ENCODE data around the gene COQ4. TPM values are rescaled to one million over a fixed set of nuclear protein-coding genes. Genes with fewer than 3 reads are reported as not detected.

COQ4 gene
- total RNA-seq, 4 donors from 2014 or later = 25.1 to 42.4 (median 34.3) TPM

- intact Hi-C loops (cut with DNase I; ENCODE audit: low total_unique reads) = no loop called here
- H3K36me3 ChIP-seq = peaks cover 0 to 22% of the 10 kb centered on the region in 2 donors
Measured at GRCh38 chr9:128285033-128285784, 37.4 kb upstream of the COQ4 start.

GRCh38 chr9:128286440-128286839, 36.2 kb upstream of the COQ4 start:
- H3K27me3 ChIP-seq = no peaks in the 10 kb centered on the region
- no peaks in the 10 kb centered on the region for H3K4me1 ChIP-seq
- DNase-seq (no peak), ATAC-seq (no peak)
- TF ChIP-seq POLR2A (IDR thresholded peaks at IDR 0.05) (no peak), CTCF (IDR thresholded peaks at IDR 0.05 in 4 of 5, conservative IDR thresholded peaks at IDR 0.05 in 1 of 5) (no peak)
- in situ Hi-C loops (cut with MboI; ENCODE audit: low sequenced_read_pairs in 4 of 4) (no loop called here), intact Hi-C loops (cut with DNase I; ENCODE audit: low total_unique reads) (no loop called here)
- H3K36me3 ChIP-seq = peaks cover 0 to 22% of the 10 kb centered on the region in 2 donors
- H3K27ac ChIP-seq = no peak overlapping the region
- no peaks in the 10 kb centered on the region for H3K9me3 ChIP-seq
- no peak overlapping the region for H3K4me3 ChIP-seq

More at GRCh38 chr9:128285033-128285784, 37.4 kb upstream of the COQ4 start:
- DNase-seq = no peak
- no peak for ATAC-seq
- no peaks in the 10 kb centered on the region for H3K9me3 ChIP-seq
- in situ Hi-C loops (cut with MboI; ENCODE audit: low sequenced_read_pairs in 4 of 4) = no loop called here
- no peak overlapping the region for H3K27ac ChIP-seq
- H3K4me3 ChIP-seq = no peak overlapping the region
- no peaks in the 10 kb centered on the region for H3K27me3 ChIP-seq
- H3K4me1 ChIP-seq = no peaks in the 10 kb centered on the region
- TF ChIP-seq POLR2A (IDR thresholded peaks at IDR 0.05) (no peak), CTCF (IDR thresholded peaks at IDR 0.05 in 4 of 5, conservative IDR thresholded peaks at IDR 0.05 in 1 of 5) (no peak)

GRCh38 chr9:128288273-128289004, 34.2 kb upstream of the COQ4 start:
- H3K4me1 ChIP-seq = no peaks in the 10 kb centered on the region
- H3K27ac ChIP-seq = no peak overlapping the region
- in situ Hi-C loops (cut with MboI; ENCODE audit: low sequenced_read_pairs in 4 of 4) = no loop called here
- no peak for TF ChIP-seq POLR2A (IDR thresholded peaks at IDR 0.05)
- TF ChIP-seq CTCF (IDR thresholded peaks at IDR 0.05 in 4 of 5, conservative IDR thresholded peaks at IDR 0.05 in 1 of 5) = no peak
- intact Hi-C loops (cut with DNase I; ENCODE audit: low total_unique reads) = no loop called here
- H3K27me3 ChIP-seq = no peaks in the 10 kb centered on the region
- no peak for DNase-seq
- H3K36me3 ChIP-seq = peaks cover 0 to 22% of the 10 kb centered on the region in 2 donors
- H3K4me3 ChIP-seq = no peak overlapping the region
- no peaks in the 10 kb centered on the region for H3K9me3 ChIP-seq
- ATAC-seq = no peak

- intact Hi-C loops (cut with DNase I; ENCODE audit: low total_unique reads) = no loop called here
- H3K4me3 ChIP-seq = no peak overlapping the region
- peaks cover 0 to 8% of the 10 kb centered on the region in 2 donors for H3K36me3 ChIP-seq
- in situ Hi-C loops (cut with MboI; ENCODE audit: low sequenced_read_pairs in 4 of 4) = loop anchor here in 1 of 4 donors (10.0 kb wide), 1 partner anchor 123 kb away; no protein-coding TSS in a partner anchor
- no peak for DNase-seq
- TF ChIP-seq CTCF (IDR thresholded peaks at IDR 0.05 in 4 of 5, conservative IDR thresholded peaks at IDR 0.05 in 1 of 5) (no peak), POLR2A (IDR thresholded peaks at IDR 0.05) (no peak)
- no peak for ATAC-seq
- no peaks in the 10 kb centered on the region for H3K4me1 ChIP-seq
- no peaks in the 10 kb centered on the region for H3K27me3 ChIP-seq
- H3K27ac ChIP-seq = no peak overlapping the region
- no peaks in the 10 kb centered on the region for H3K9me3 ChIP-seq
Measured at GRCh38 chr9:128292009-128292408, 30.6 kb upstream of the COQ4 start.
